HL-60/S4 treated with retinoic acid at 250 ng/mL for 4 days and 3 days (cell line): ENCODE results near the gene OGFOD1.

ENCODE experiments used
- in situ Hi-C: fragments of 300-500 bp; cut with MboI; formaldehyde crosslinking; loops from 2 replicates; pipeline ENCODE4 v1.7.0; 2022; ENCODE audit warnings: low sequenced_read_pairs

Gene OGFOD1

GRCh38 chr16:56450986-56451752, at the start of gene OGFOD1, which contains the start of gene NUDT21:
Gene OGFOD1, plus strand, starts transcription at chr16:56451554. Its CDS starts 59 bp downstream, at chr16:56451613.
Gene NUDT21, minus strand, starts transcription at chr16:56451332. Its CDS starts 130 bp downstream, at chr16:56451202.
- in situ Hi-C loops, result no loop called here

GRCh38 chr16:56405977-56406672, 45.2 kb upstream of the OGFOD1 start:
- in situ Hi-C loops, result no loop called here

DNA sequence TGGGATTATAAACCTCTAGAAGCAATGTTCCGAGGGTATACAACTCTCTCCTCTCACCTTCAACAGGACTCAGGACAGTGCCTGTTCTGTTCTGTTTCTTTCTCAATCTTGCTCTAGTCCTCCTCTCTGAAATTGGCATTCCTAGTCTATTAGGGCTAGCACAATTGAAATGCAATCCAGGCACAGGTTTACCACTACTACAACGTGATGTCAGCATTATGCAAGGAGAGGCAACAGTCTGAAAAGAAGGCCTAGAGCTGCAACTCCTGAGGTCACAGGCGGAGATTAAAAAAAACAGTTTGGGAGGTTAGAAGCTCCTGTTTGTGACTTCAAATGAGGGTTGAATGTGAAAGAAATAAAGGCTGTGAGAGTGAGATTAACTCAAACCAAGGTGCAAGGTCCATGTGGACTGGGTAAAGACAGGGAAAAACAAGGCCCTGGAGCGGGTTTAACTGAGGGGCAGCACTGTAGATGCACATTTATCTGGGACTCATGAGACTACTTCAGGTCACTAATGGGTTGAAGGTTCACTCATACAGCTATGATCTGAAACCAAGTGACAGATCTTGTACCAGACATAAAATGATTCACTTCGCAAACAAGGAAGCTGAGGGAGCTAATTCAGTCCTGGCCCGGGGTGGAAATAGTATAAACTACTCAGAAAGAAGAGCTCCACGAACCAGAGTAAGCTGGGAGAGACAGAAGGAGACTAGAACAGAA, 42.8 kb upstream of the OGFOD1 start:
- in situ Hi-C loops, result no loop called here

GRCh38 chr16:56409195-56409594, 42.2 kb upstream of the OGFOD1 start:
- in situ Hi-C loops, result no loop called here

- in situ Hi-C loops, result no loop called here
Measured at GRCh38 chr16:56411123-56411522, 40.2 kb upstream of the OGFOD1 start.

DNA sequence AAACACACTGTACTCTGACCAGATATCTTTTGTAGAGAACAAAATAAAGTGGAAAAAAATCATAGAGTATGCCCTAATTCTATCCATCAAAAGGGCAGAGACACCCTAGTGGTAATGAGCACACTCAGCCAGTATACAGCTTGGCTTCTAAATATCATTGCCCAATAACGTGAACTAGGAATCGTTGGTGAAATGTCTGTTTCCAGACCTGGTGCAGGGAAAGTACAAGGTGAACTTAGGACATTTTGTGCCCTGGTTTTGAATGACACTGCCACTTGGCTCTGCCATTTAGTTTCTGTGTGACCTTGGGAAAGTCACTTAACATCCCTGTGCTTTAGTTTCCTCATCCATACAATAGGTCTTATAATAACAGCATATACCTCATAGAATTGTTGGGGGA, 39.7 kb upstream of the OGFOD1 start:
- in situ Hi-C loops, result no loop called here

DNA sequence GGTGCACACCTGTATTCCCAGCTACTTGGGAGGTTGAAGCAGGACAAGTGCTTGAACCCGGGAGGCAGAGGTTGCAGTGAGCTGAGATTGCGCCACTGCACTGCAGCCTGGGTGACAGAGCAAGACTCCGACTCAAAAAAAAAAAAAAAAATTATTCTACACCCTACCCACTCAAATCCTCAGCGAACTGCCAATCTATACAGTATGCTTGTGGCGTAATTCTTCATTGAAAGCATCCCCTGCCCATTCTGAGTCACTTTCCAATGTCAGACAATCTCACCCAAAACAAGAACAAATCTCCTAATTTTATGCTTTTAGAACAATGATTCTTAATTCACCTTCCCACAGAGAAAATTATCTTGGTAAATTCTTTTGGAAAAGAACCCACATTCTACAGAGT, 38.0 kb upstream of the OGFOD1 start:
- in situ Hi-C loops, result no loop called here

DNA sequence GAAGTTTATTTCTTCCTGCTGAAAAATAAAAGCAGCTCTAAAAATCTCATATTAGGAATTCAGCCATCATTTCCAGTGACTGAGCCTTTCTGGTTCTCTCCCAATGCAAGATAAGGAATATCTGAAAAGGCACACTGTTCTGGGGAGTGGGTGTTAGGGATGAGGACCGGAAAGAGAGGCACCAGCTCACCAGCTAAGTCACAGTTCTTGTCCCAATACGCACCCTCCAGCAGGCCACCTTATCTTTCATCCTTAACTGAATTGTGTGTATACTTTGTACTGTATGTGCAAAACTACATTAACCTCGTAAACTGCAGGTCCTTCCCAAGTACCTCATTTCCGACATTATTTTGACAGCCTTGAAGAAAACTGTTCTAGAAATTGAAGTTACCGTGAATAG, 37.0 kb upstream of the OGFOD1 start:
- in situ Hi-C loops, result no loop called here

GRCh38 chr16:56415875-56416274, 35.5 kb upstream of the OGFOD1 start:
- in situ Hi-C loops, result no loop called here

- in situ Hi-C loops, result no loop called here
Measured at GRCh38 chr16:56417138-56417537, 34.2 kb upstream of the OGFOD1 start.

DNA sequence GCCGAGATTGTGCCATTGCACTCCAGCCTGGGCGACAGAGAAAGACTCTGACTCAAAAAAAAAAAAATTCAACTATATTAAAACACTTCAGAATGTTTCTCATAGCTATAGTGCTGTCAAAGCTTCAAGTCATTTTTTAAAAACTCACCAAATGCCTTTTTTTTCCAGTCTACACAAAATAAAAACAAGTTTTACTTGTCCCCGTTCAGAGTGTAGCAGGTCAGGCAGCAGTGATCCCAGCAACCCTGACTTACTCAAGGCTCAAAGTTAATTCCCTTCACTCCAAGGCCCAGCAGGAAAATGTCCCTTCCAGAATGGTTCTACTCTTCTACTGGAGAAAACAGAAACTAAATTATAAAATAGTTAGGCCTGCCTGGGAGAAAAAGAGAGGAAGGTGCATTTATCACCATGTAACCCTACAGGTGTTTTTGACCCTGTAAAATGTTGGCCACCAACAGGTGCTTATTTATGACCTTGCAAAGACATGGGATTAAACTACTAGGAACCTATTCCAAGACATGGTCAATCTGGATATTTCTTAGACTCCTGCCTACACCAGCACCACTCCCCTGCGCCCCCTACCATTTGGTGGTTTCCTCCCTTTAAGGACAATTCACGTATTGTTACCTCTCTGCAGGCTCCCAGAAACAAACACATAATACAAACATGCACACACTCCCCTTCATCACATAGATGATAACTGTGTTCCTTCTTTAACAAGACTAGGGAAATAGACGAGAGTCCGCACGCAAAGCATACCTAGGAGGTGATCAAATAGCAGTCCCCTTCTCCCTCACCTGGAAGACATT, 31.4 kb upstream of the OGFOD1 start:
- in situ Hi-C loops, result no loop called here

DNA sequence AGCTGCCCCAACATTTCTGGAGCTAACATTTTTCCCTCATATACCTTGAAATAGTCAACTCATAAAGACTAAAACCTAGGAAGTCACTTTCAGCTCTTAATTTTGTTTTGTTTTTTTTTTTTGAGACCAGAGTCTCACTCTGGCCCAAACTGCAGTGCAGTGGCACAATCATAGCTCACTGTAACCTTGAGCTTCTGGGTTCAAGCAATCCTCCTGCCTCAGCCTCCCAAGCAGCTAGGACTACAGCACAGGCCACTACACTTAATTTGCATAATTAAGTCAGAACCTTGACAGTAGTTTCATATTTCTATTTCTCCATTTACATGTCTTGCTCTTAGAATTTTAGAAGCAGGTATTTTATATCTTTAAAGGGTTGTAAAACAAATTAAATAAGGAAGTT, 30.7 kb upstream of the OGFOD1 start:
- in situ Hi-C loops, result no loop called here

GRCh38 chr16:56421313-56421712, 30.0 kb upstream of the OGFOD1 start:
- in situ Hi-C loops, result no loop called here

GRCh38 chr16:56421976-56422669, 29.2 kb upstream of the OGFOD1 start:
- in situ Hi-C loops, result no loop called here

DNA sequence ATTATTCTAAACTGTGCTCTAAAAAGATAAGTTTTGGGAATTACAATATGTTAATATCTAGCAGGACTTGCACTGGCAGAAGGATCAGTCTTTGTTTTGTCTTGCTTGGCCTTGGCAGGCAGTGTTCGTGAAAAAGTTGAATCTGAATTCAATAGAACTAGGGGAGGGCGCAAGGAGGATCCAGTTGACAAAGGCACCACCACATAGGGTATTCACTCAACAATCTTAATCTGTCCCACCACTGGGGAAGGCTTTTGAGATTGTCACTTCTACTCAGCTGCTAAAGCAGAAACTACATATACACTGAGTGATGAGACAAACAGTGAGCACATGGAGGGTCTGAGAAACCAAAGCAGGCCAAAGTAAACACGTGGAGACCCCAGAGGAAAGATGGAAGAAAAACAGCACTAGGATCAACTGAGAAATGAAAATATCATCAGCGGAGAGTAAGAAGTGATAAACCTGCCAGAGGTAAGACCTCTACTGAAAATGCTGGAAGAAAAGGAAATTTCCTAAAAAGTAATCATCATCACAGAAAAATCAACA, 28.4 kb upstream of the OGFOD1 start:
- in situ Hi-C loops, result no loop called here

GRCh38 chr16:56423584-56424403, 27.6 kb upstream of the OGFOD1 start:
- in situ Hi-C loops, result no loop called here

DNA sequence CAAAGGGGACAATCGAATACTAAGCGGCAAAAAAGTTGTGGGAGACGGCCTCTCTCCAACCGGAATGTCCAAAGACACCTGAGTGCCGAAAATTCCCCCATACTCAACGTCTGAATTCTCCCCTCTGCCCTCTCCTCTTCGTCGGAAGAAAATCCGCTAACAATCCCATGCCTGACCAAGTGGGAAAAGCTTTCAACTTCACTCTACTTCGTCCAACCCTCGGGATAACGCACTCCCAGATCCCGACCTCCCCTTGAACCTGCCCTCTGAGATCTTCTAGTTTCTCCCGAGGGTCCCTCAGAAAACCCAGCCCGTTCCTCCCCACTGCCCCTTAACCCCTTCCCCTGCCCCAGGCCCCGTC, 27.0 kb upstream of the OGFOD1 start:
- in situ Hi-C loops, result no loop called here

- in situ Hi-C loops, result no loop called here
Measured at GRCh38 chr16:56424791-56425438, 26.4 kb upstream of the OGFOD1 start.

DNA sequence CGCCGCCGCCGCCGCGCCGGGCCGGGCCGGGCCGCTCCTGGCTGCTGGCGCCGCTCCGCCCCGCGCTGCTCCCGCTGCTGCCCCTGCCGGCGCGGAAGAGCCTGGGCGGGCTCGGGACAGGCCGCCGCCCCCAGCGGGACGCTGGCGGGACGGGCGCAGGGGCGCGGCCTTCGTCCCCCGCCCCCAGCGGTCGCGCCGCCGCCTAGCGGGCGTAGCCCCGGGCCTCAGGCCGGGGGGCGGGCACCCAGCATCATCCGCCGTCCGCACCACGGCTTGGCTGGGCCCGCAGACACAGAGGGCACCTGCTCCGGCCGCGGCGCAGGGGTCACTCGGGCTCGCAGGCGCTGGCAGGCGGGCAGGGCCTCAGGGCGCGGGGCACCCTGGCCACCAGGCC, 25.9 kb upstream of the OGFOD1 start, which contains the start of gene AMFR:
Gene AMFR, minus strand, starts transcription at position 107 of the 394 bp plus-strand sequence. CDS start 218 bp downstream, outside the sequence.
- in situ Hi-C loops, result no loop called here
